HG02642 (cell line): ENCODE data around the gene CDAN1.

Source experiments
- ATAC-seq: cut with Tn5 transposase; IDR thresholded peaks from one replicate; pipeline ENCODE4 v1.9.1; 2021; ENCODE audit warnings: mild to moderate bottlenecking; ENCODE audit not compliant: unreplicated experiment, poor library complexity

The CDAN1 gene

GRCh38 chr15:42679285-42680141 lies 57.4 kb downstream of the CDAN1 start:
- ATAC-seq, result no peak

- ATAC-seq, result no peak
These were observed 61.9 kb downstream of the CDAN1 start for GRCh38 chr15:42675021-42675420.

GRCh38 chr15:42674472-42674871 lies 62.5 kb downstream of the CDAN1 start:
- ATAC-seq, result no peak
